Stimulated activated naive CD8-positive, alpha-beta T cell treated with anti-CD3 and anti-CD28 coated beads, Interleukin-15, Interleukin-2, amounts not matched to agents 100 U/mL and 50 U/mL, for 24 hours (primary cell): ENCODE data around the gene RBM19.

Experiments
- ATAC-seq: fragments of 150-1000 bp; cut with Tn5 transposase; one replicate; pipeline ENCODE4 v1.10.0; 2021
- DNase-seq: peaks from one replicate; pipeline ENCODE4 v3.0.0; 2021

RBM19 gene

GRCh38 chr12:113855998-113856397 is 110.1 kb downstream of the RBM19 start:
- DNase-seq (no peak), ATAC-seq (no peak)

- ATAC-seq: no peak
These were observed 111.6 kb downstream of the RBM19 start for GRCh38 chr12:113854385-113855142.

GRCh38 chr12:113853491-113853890 is 112.6 kb downstream of the RBM19 start:
- ATAC-seq (no peak), DNase-seq (no peak)

More at GRCh38 chr12:113854385-113855142, 111.6 kb downstream of the RBM19 start:
- no peak for DNase-seq

GRCh38 chr12:113852695-113853490 is 113.2 kb downstream of the RBM19 start:
- no peak for ATAC-seq
- no peak for DNase-seq

- no peak for DNase-seq
- ATAC-seq: no peak
These were observed 113.9 kb downstream of the RBM19 start for GRCh38 chr12:113852264-113852663.

GRCh38 chr12:113850309-113851056 is 115.6 kb downstream of the RBM19 start:
- no peak for ATAC-seq

GRCh38 chr12:113847856-113848255 is 118.3 kb downstream of the RBM19 start:
- ATAC-seq: no peak

More at GRCh38 chr12:113850309-113851056, 115.6 kb downstream of the RBM19 start:
- no peak for DNase-seq

GRCh38 chr12:113846883-113847755 is 119.0 kb downstream of the RBM19 start:
- ATAC-seq: no peak

More at GRCh38 chr12:113847856-113848255, 118.3 kb downstream of the RBM19 start:
- DNase-seq: no peak

GRCh38 chr12:113845900-113846674 is 120.0 kb downstream of the RBM19 start:
- no peak for DNase-seq
- ATAC-seq: no peak

More at GRCh38 chr12:113846883-113847755, 119.0 kb downstream of the RBM19 start:
- no peak for DNase-seq

GRCh38 chr12:113844495-113845210 is 121.5 kb downstream of the RBM19 start:
- ATAC-seq (no peak), DNase-seq (no peak)

GRCh38 chr12:113842699-113843098 is 123.4 kb downstream of the RBM19 start:
- DNase-seq (no peak), ATAC-seq (no peak)

- ATAC-seq (no peak), DNase-seq (no peak)
These were observed 124.3 kb downstream of the RBM19 start for GRCh38 chr12:113841786-113842185.

- DNase-seq: no peak
These were observed 125.6 kb downstream of the RBM19 start for GRCh38 chr12:113840401-113841042.

GRCh38 chr12:113838896-113839295 is 127.2 kb downstream of the RBM19 start:
- ATAC-seq (no peak), DNase-seq (no peak)

More at GRCh38 chr12:113840401-113841042, 125.6 kb downstream of the RBM19 start:
- no peak for ATAC-seq

- DNase-seq (no peak), ATAC-seq (no peak)
These were observed 128.4 kb downstream of the RBM19 start for GRCh38 chr12:113837528-113838296.

- ATAC-seq: no peak
These were observed 129.0 kb downstream of the RBM19 start for GRCh38 chr12:113837084-113837483.

GRCh38 chr12:113835896-113836295 is 130.2 kb downstream of the RBM19 start:
- no peak for ATAC-seq
- no peak for DNase-seq

More at GRCh38 chr12:113837084-113837483, 129.0 kb downstream of the RBM19 start:
- no peak for DNase-seq

- no peak for DNase-seq
- no peak for ATAC-seq
These were observed 130.7 kb downstream of the RBM19 start for GRCh38 chr12:113835433-113835832.

GRCh38 chr12:113833422-113833821 is 132.7 kb downstream of the RBM19 start:
- ATAC-seq (no peak), DNase-seq (no peak)
